Hepatic stellate cell (primary cell): ENCODE data around the gene REC8.
"Not testable (repeated sequence)": the region's sequence is repeated elsewhere in the genome, so short reads cannot be mapped to it uniquely, and the experiment has no call there.

Source experiments
- DNase-seq: peaks from one replicate; pipeline ENCODE4 v3.0.0; 2011; ENCODE audit warnings: low spot score

The REC8 gene

GRCh38 chr14:24204163-24205146 is 32.6 kb downstream of the REC8 start:
- DNase-seq = no peak

DNA sequence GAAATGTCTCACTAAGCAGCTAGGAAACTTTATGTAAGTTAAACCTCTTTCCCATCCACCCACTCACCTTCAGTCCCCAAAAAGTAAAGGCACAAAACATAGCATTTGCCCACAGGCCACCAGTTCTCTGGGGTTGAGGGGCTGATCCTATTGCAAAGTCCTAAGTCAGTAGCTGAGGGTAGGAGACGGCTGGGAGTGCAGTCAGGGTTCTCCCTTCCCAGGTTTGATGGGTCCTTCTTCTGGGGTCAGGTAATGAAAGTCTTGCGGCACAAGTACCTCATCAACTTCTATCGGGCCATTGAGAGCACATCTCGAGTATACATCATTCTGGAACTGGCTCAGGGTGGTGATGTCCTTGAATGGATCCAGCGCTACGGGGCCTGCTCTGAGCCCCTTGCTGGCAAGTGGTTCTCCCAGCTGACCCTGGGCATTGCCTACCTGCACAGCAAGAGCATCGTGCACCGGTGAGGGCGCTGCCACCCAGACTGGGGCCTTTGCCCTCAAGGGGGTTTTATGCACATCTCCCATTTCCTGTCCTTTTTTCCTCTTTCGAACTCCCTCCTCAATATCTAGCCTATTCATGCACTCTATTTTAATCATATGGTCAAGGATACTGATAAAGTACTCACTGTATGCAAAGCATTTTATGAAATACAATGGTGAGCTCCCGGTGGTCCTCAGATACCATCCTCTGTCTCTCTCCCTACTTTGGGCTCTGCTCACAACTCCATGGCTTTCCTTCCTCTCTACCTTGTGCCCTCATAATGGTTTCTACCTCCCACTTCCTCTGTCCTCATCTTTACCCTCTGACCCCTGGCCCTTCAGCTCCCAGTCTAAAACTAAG is 34.6 kb downstream of the REC8 start:
- DNase-seq = no peak

GRCh38 chr14:24207104-24207551 is 35.2 kb downstream of the REC8 start:
- DNase-seq = no peak

DNA sequence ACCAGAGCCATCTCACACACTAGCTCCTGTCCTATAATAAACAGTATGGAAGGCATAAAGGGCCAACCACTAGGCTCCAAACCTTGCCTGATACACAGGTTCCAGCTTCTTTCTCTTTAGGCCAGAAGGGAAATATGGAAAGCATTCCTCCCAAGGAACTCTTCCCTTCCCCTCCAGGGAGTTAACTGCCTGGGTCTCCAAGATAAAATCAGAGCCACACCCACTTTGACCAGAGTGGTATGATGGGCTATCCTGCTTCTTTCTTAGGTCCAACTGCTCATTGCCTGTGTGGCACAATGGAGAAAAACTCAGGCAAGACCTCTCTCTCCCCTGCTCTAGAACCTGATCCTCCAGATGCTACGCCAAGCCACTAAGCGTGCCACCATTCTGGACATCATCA is 35.7 kb downstream of the REC8 start:
- no peak for DNase-seq

DNA sequence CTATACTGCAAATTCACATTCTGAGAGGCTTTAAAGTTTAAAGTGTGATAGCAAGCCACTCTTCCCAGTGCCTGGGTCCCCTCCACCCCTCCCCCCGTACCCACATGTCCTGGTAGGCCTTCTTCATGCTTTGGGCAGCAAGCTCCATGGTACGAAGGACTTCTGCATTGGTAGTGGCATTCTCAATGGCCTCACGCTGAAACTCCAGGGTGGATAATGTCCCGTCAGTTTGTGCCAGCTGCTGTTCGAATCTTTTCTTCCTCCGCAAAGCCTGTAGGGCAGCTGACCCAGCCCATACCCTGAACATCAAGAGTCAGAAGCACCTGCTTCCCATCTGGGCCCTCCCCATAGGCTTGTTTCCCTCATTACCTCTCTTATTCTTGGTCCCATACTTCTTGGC is 39.4 kb downstream of the REC8 start:
- no peak for DNase-seq

DNA sequence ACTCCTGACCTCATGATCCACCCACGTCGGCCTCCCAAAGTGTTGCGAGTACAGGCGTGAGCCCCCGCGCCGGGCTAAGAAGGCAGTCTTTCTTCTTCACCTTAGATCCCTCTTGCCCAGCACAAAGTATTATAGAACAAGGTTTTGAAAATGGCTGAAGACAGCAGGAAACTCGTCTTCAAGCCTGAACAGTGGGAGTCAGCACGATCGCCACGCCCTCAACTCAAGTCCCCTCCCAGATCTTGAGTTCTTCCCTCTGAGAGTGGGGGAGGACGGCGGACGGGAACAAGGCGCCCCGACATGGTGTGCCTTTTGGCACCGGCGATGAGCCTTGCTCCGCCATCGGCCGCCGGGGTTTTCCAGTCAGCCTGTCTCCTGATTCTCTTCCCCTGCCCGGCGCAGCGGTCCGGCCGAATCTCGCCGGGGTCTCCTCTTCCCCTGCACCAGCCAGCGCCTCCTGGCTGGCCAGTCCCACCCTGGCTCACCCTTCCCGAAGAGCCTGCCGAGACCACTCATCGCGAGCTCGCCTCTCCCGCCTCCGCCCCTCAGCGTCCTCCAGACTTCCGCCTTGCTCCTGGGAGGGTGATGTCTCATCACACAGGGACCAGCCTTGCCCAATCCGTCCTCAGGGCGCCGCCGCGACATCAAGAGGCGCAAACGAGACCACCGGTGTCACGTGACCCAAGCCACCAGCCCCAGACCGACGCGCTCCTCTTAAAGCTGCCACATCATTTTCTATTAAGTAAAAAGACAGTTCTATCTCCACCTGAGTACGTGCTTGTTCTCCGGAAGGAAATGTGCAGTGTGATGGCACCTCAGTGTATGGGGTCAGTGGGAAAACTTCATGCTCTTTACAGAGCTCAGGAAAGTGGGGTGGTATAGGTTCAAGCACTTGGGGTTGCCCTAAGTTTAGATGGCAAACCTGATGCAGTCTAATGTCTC is 41.3 kb downstream of the REC8 start, which contains the start of gene CHMP4A:
Gene CHMP4A (minus strand): TSS at position 565 of the 942 bp plus-strand sequence. CDS start 49 bp downstream, at position 516.
- DNase-seq = peak; percentile 99

DNA sequence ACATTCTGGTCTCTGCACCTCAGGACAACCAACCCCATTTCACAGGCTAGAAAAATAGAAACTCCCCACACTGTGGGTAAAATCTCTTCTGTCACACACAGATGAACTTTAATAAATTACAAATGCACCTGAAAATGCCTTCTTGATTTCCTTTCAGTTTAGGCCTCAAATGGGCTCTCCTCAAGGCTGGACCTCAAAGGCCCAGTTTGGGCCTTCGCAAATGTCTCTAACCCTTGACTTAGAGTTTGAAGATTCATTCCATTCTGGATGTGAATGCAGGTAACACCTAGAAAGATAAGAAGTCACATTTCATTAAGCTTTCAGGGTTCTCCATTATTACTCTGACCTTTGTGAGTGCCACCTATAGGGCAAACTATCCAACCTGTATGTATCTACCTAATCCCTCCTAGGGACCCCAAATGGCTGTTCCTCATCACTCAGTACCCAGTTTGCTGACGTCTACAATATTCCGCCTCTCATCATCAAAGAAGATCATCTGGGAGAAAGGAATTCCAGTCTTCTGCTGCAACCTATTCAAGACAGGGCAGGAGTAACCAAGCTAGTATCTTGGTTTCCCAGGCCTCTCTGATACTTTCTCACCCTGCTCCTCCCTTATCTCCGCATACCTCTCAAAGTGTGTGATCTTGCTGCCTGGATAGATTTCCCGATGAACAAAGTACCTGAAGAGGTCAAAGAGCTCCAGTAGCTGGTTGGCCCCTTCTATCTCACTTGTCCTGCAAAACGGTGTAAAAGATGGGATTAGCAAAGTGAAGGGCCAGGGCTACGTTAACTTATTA is 42.2 kb downstream of the REC8 start:
- no peak for DNase-seq

- DNase-seq = peak; percentile 92
Measured at GRCh38 chr14:24215495-24216344, 43.8 kb downstream of the REC8 start, which contains the start of gene MDP1. Gene MDP1, minus strand, starts transcription at chr14:24216066. Its CDS starts 111 bp downstream, at chr14:24215955.

DNA sequence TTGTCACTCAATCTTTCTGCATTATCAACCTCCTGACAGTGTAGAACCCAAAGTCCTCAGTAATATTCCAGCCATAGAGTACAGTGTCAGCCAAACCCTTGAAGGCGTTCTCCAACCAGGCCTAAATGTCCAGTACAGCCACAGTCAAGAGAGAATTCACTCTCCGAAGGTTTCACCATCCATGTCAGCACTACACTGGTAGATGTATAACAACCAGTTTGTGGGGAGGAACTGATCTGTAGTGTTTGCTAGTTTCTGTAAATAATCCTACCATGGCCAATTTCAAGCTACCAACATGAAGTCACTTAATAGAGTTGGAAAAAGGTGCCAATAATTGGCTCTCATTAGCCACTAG is 44.4 kb downstream of the REC8 start:
- DNase-seq = no peak

DNA sequence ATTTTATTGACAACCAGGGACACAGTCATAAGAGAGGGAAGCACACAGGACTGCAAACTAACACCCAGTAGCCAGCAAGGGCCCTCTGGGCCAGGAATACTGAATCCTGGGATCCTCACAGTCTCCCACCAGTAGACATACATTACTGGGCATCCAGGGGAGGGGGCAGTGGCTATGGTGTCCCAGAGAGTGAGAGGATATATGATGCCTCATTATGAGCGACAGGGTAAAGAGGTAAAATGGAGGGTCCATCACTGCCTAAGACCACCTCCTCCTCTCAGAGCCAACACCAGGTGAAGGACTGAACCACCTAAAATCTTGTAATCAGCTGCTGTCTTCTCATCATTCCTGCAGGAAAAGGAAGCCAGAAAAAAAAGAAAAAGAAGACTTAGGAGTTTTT is 45.0 kb downstream of the REC8 start:
- not testable (repeated sequence) for DNase-seq

GRCh38 chr14:24219080-24219479 is 47.2 kb downstream of the REC8 start:
- no peak for DNase-seq

- no peak for DNase-seq
Measured at GRCh38 chr14:24219521-24219920, 47.6 kb downstream of the REC8 start.

DNA sequence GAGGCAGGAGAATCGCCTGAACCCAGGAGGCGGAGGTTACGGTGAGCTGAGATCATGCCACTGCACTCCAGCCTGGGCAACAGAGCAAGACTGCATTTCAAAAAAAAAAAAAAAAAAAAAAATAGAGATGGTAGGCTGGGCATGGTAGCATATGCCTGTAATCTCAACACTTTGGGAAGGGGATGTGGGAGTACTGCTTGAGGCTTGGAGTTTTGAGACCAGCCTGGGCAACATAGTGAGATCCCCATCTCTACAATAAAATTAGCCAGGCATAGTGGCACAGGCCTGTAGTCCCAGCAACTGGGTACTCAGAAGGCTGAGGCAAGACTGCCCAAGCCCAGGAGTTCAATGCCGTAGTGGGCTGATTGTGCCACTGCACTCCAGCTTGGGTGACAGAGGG is 51.1 kb downstream of the REC8 start:
- not testable (repeated sequence) for DNase-seq

GRCh38 chr14:24224618-24225071 is 52.8 kb downstream of the REC8 start:
- peak; percentile 26 for DNase-seq

GRCh38 chr14:24226473-24226872 is 54.6 kb downstream of the REC8 start:
- DNase-seq = no peak

GRCh38 chr14:24228902-24229301 is 57.0 kb downstream of the REC8 start:
- DNase-seq = no peak
